SK-N-MC (cell line): ENCODE measurements around the gene TRRAP.

Experiments used
- DNase-seq: peaks from one replicate; pipeline ENCODE4 v3.0.0-alpha.2; 2011; ENCODE audit warnings: low read depth, low spot score
- H3K27ac ChIP-seq: fragments of 200-600 bp; sonication (generic); 2 replicates; pipeline ENCODE4 v1.5.1; 2016; ENCODE audit warnings: mixed run types
- H3K36me3 ChIP-seq: fragments of 200-600 bp; sonication (generic); 2 replicates; pipeline ENCODE4 v1.6.1; 2017; ENCODE audit warnings: antibody characterized with exemption, low read length, mixed read lengths; ENCODE audit not compliant: insufficient read depth
- H3K4me3 ChIP-seq: fragments of 200-600 bp; sonication (generic); 2 replicates; pipeline ENCODE4 v1.5.1; 2016
- H3K9ac ChIP-seq: fragments of 200-600 bp; sonication (generic); 2 replicates; pipeline ENCODE4 v1.8.0; 2017; ENCODE audit warnings: mixed run types, mixed read lengths; ENCODE audit not compliant: insufficient read length
- H3K9me3 ChIP-seq: fragments of 200-600 bp; sonication (generic); 2 replicates; pipeline ENCODE4 v1.6.1; 2017; ENCODE audit warnings: low read depth, mild to moderate bottlenecking, antibody characterized with exemption, low read length, moderate library complexity, mixed read lengths
- EZH2 ChIP-seq: fragments of 200-600 bp; sonication (generic); IDR thresholded peaks from one replicate; pipeline ENCODE4 v1.6.1; 2017; ENCODE audit warnings: antibody characterized with exemption
- FOXP2 ChIP-seq: optimal IDR thresholded peaks from 2 replicates; pipeline ENCODE3; 2011; ENCODE audit warnings: mild to moderate bottlenecking, moderate library complexity; ENCODE audit not compliant: insufficient read depth; ENCODE audit errors: extremely low read length, control extremely low read depth
- POLR2AphosphoS5 ChIP-seq: IDR thresholded peaks from 2 replicates; pipeline ENCODE4 v1.6.1; 2012; ENCODE audit warnings: mild to moderate bottlenecking, low read depth, low read length, borderline replicate concordance

Gene TRRAP

GRCh38 chr7:98913612-98914011 lies 35.3 kb downstream of the TRRAP start:
- Histone ChIP-seq H3K4me3 (no peak overlapping the region), H3K9me3 (no peaks in the 10 kb centered on the region), H3K9ac (no peak overlapping the region), H3K36me3 (peaks cover 87% of the 10 kb centered on the region), H3K27ac (no peak overlapping the region)
- TF ChIP-seq POLR2AphosphoS5 (no peak), EZH2 (no peak), FOXP2 (no peak)
- no peak for DNase-seq

- H3K9ac ChIP-seq, result no peak overlapping the region
- H3K9me3 ChIP-seq, result no peaks in the 10 kb centered on the region
- H3K27ac ChIP-seq, result no peak overlapping the region
- TF ChIP-seq EZH2 (no peak), FOXP2 (no peak), POLR2AphosphoS5 (no peak)
- H3K4me3 ChIP-seq, result no peak overlapping the region
- DNase-seq, result no peak
- H3K36me3 ChIP-seq, result peaks cover 83% of the 10 kb centered on the region
Measured at GRCh38 chr7:98917331-98917730, 39.0 kb downstream of the TRRAP start.

GRCh38 chr7:98921608-98922372 lies 43.5 kb downstream of the TRRAP start:
- Histone ChIP-seq H3K9me3 (no peaks in the 10 kb centered on the region), H3K9ac (no peak overlapping the region), H3K27ac (no peak overlapping the region), H3K36me3 (peaks cover 83% of the 10 kb centered on the region), H3K4me3 (no peak overlapping the region)
- TF ChIP-seq EZH2 (no peak), FOXP2 (no peak), POLR2AphosphoS5 (no peak)
- no peak for DNase-seq

- no peak for TF ChIP-seq FOXP2
- TF ChIP-seq EZH2, result no peak
- no peak for TF ChIP-seq POLR2AphosphoS5
- no peak overlapping the region for H3K27ac ChIP-seq
- no peak overlapping the region for H3K9ac ChIP-seq
- no peak overlapping the region for H3K4me3 ChIP-seq
- no peak for DNase-seq
- H3K9me3 ChIP-seq, result no peaks in the 10 kb centered on the region
- peaks cover 85% of the 10 kb centered on the region for H3K36me3 ChIP-seq
Measured at GRCh38 chr7:98922392-98923187, 44.3 kb downstream of the TRRAP start.

GRCh38 chr7:98923512-98923911 lies 45.2 kb downstream of the TRRAP start:
- DNase-seq, result no peak
- no peak overlapping the region for H3K27ac ChIP-seq
- no peak for TF ChIP-seq POLR2AphosphoS5
- no peak for TF ChIP-seq FOXP2
- no peak for TF ChIP-seq EZH2
- no peak overlapping the region for H3K9ac ChIP-seq
- H3K9me3 ChIP-seq, result no peaks in the 10 kb centered on the region
- H3K4me3 ChIP-seq, result no peak overlapping the region
- H3K36me3 ChIP-seq, result peaks cover 86% of the 10 kb centered on the region

- H3K4me3 ChIP-seq, result no peak overlapping the region
- TF ChIP-seq FOXP2, result no peak
- no peak for DNase-seq
- H3K9ac ChIP-seq, result no peak overlapping the region
- H3K27ac ChIP-seq, result no peak overlapping the region
- peaks cover 86% of the 10 kb centered on the region for H3K36me3 ChIP-seq
- no peaks in the 10 kb centered on the region for H3K9me3 ChIP-seq
Measured at GRCh38 chr7:98927125-98927524, 48.8 kb downstream of the TRRAP start.

- Histone ChIP-seq H3K36me3 (peaks cover 88% of the 10 kb centered on the region), H3K27ac (no peak overlapping the region), H3K4me3 (no peak overlapping the region), H3K9me3 (no peaks in the 10 kb centered on the region), H3K9ac (no peak overlapping the region)
- TF ChIP-seq EZH2, result no peak
- no peak for TF ChIP-seq POLR2AphosphoS5
- TF ChIP-seq FOXP2, result no peak
- no peak for DNase-seq
Measured at GRCh38 chr7:98930464-98930863, 52.1 kb downstream of the TRRAP start.

GRCh38 chr7:98930921-98931320 lies 52.6 kb downstream of the TRRAP start:
- Histone ChIP-seq H3K4me3 (no peak overlapping the region), H3K36me3 (peaks cover 88% of the 10 kb centered on the region), H3K9me3 (no peaks in the 10 kb centered on the region), H3K27ac (no peak overlapping the region), H3K9ac (no peak overlapping the region)
- no peak for TF ChIP-seq EZH2
- no peak for DNase-seq

- Histone ChIP-seq H3K36me3 (peaks cover 92% of the 10 kb centered on the region), H3K9me3 (no peaks in the 10 kb centered on the region), H3K9ac (no peak overlapping the region), H3K27ac (no peak overlapping the region), H3K4me3 (no peak overlapping the region)
- DNase-seq, result no peak
- TF ChIP-seq POLR2AphosphoS5, result no peak
- TF ChIP-seq FOXP2, result no peak
- no peak for TF ChIP-seq EZH2
Measured at GRCh38 chr7:98933321-98933720, 55.0 kb downstream of the TRRAP start.
